ENCODE measurements around the gene SLITRK3. TPM values are rescaled to one million over a fixed set of nuclear protein-coding genes. Genes with fewer than 3 reads are reported as not detected.
"Not testable (repeated sequence)": the region's sequence is repeated elsewhere in the genome, so short reads cannot be mapped to it uniquely, and the experiment has no call there.

The SLITRK3 gene
- total RNA-seq, 2 donors from 2014 or later = not detected

DNA sequence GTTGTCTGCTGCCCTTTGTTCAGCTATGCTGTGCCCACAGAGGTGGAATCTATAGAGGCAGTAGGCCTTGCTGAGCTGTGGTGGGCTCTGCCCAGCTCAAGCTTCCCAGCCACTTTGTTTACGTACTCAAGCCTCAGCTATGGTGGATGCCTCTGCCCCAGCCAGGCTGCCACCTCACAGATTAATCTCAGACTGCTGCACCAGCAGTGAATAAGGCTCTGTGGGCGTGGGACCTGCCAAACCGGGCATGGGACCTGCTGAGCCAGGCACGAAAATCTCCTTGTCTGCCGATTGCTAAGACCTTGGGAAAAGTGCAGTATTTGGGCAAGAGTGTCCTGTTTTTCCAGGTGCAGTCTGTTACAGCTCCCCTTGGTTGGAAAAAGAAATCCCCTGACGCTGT, 26.8 kb downstream of the SLITRK3 start:
- H3K27me3 Mint-ChIP-seq = no peaks in the 10 kb centered on the region
- H3K4me3 Mint-ChIP-seq = no peak overlapping the region
- H3K9me3 ChIP-seq (ENCODE audit: control insufficient read depth, low read length, poor library complexity, severe bottlenecking) = no peaks in the 10 kb centered on the region
- H3K4me1 Mint-ChIP-seq = no peaks in the 10 kb centered on the region
- no peak for ATAC-seq
- no peak overlapping the region for H3K27ac Mint-ChIP-seq
- H3K36me3 Mint-ChIP-seq (ENCODE audit: low read depth) = no peaks in the 10 kb centered on the region
- DNase-seq = no peak

DNA sequence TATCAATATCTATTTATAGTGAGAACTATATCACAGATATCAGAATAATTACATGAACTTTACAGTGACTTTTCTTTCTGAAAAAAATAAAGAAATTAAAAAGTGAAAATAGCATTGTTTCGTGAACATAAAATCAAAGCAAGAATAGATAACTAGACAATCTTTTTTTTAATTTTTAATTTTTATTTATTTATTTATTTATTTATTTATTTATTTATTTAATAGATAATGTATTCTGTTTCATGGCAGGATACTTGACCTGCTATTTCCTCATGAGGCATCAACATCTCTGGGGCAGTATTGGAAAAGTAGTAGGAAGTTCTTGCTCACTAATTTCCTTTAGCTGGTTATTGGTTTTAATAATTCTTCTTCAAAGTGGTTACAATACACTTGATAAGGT, 33.3 kb downstream of the SLITRK3 start:
- no peaks in the 10 kb centered on the region for H3K9me3 ChIP-seq (ENCODE audit: control insufficient read depth, low read length, poor library complexity, severe bottlenecking)
- no peak for ATAC-seq
- DNase-seq = no peak
- no peaks in the 10 kb centered on the region for H3K4me1 Mint-ChIP-seq
- no peaks in the 10 kb centered on the region for H3K27me3 Mint-ChIP-seq
- no peaks in the 10 kb centered on the region for H3K36me3 Mint-ChIP-seq (ENCODE audit: low read depth)
- no peak overlapping the region for H3K27ac Mint-ChIP-seq
- no peak overlapping the region for H3K4me3 Mint-ChIP-seq

DNA sequence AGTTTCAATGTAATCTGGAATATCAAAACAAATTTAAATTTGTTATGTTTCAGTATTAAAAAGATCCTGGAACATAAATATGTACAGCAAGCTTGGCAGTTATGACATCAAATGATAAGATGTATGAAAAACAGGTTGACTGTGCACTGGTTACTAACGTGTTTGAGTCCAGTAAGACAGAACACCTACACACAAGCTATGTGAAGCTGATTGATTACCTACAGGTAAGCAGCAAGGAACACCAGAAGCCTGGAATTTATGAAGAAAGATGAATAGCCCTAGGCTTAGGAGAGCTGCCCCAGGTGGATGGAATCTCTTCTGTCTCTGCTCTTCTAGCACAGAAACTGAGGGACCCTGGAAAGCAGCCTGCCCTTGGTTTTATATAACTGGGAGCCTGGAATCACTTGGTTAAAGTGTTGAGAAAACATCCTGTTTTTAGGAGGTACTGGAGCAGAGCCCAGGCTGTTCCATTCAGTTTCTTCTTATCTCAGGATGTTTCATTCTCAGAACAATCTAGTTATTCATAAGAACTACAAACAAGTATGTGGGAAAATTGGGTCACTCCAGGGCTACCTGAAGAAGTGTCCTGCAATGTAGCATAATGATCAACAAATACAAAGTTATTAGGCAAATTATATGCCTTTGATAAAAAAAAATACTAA, 36.3 kb downstream of the SLITRK3 start:
- H3K9me3 ChIP-seq (ENCODE audit: control insufficient read depth, low read length, poor library complexity, severe bottlenecking) = no peaks in the 10 kb centered on the region
- no peak for ATAC-seq
- Mint-ChIP-seq H3K27me3 (no peaks in the 10 kb centered on the region), H3K27ac (no peak overlapping the region), H3K4me1 (no peaks in the 10 kb centered on the region), H3K36me3 (ENCODE audit: low read depth) (no peaks in the 10 kb centered on the region), H3K4me3 (no peak overlapping the region)
- no peak for DNase-seq

GRCh38 chr3:165158011-165158410, 38.2 kb downstream of the SLITRK3 start:
- no peak for DNase-seq
- Mint-ChIP-seq H3K27me3 (no peaks in the 10 kb centered on the region), H3K4me1 (no peaks in the 10 kb centered on the region), H3K4me3 (no peak overlapping the region), H3K27ac (no peak overlapping the region), H3K36me3 (ENCODE audit: low read depth) (no peaks in the 10 kb centered on the region)
- ATAC-seq = no peak
- H3K9me3 ChIP-seq (ENCODE audit: control insufficient read depth, low read length, poor library complexity, severe bottlenecking) = no peaks in the 10 kb centered on the region

DNA sequence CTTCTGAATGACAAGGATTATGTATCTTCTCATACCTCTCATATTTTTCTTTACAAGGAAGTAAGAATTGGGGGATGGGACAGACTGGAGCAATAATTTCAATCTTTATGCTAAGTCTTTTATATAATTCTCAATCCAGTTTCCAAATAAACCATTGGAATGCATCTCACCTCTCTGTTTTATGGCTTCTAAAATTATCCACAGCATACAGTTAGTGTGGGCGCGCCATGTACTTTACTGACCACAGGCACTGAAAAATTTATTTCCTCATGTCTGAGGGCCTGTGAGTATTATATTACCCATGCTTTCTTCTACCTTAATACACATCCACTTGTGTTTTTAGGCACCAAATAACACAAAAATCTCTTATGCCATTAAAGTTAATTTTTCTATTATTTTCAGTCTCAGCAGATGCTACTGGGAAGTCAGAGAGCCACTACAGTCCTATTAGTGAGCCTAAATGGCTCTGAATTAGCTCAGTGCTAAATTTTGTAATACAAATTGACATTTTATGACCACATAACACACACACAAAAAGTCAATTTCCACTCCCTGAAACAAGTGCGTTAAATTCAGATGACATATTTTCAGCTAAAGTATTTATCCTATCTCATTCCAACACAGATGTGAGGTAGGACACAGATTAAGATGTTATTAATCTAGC, 39.3 kb downstream of the SLITRK3 start:
- no peak for ATAC-seq
- Mint-ChIP-seq H3K4me3 (no peak overlapping the region), H3K4me1 (no peaks in the 10 kb centered on the region), H3K36me3 (ENCODE audit: low read depth) (no peaks in the 10 kb centered on the region), H3K27ac (no peak overlapping the region), H3K27me3 (no peaks in the 10 kb centered on the region)
- H3K9me3 ChIP-seq (ENCODE audit: control insufficient read depth, low read length, poor library complexity, severe bottlenecking) = no peaks in the 10 kb centered on the region
- DNase-seq = no peak

DNA sequence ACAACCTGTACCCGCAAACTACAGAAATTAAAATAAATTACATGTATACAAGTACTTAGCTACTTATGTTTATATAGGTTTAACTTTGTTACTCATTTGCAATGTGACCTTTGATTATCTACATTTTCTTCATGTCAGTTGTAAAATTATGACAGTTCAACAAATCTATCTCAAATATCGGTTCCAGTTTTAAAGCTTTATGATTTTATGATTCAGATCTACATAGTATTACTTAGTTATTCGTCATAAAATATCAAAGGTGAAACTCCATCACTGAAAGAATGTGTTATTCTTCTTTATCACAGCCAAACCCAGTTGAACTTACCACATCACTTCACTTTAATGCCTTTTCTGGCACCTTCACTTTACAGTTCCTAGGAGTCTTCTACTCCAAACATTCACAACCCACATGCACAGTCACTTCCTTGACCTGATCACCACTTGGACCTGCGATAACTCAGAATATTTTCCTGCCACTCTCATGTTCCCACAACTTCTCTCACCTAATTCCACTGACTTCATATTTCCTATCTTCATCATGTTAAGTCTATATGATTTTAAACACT, 47.2 kb downstream of the SLITRK3 start:
- ATAC-seq = no peak
- Mint-ChIP-seq H3K27me3 (no peaks in the 10 kb centered on the region), H3K36me3 (ENCODE audit: low read depth) (no peaks in the 10 kb centered on the region)

DNA sequence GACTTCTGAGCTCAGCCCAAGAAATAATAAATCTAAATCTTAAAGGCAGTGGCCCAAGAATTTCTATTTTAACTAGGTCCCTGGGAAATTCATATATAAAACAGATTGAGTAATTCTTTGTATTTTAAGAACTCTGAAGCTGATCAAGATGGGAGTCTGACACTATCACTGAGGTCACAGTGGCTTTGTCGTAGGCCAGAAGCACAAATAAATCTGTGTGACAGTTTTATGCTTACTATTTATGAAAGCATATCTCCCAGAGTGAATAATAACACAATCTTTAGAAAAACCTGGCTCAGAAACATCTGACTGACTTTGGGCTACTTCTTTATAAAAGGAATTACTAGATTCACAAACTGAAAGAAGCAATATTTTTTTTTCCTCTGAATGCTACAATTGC, 51.9 kb downstream of the SLITRK3 start:
- Mint-ChIP-seq H3K27ac (no peak overlapping the region), H3K27me3 (no peaks in the 10 kb centered on the region), H3K4me3 (no peak overlapping the region), H3K36me3 (ENCODE audit: low read depth) (no peaks in the 10 kb centered on the region), H3K4me1 (no peaks in the 10 kb centered on the region)
- no peak for ATAC-seq
- no peak for DNase-seq
- H3K9me3 ChIP-seq (ENCODE audit: control insufficient read depth, low read length, poor library complexity, severe bottlenecking) = no peaks in the 10 kb centered on the region

More for the DNA sequence above, 47.2 kb downstream of the SLITRK3 start:
- no peaks in the 10 kb centered on the region for H3K9me3 ChIP-seq (ENCODE audit: control insufficient read depth, low read length, poor library complexity, severe bottlenecking)
- no peak overlapping the region for H3K27ac Mint-ChIP-seq
- no peak overlapping the region for H3K4me3 Mint-ChIP-seq
- DNase-seq = no peak
- H3K4me1 Mint-ChIP-seq = no peaks in the 10 kb centered on the region

- not testable (repeated sequence) for H3K27ac Mint-ChIP-seq; H3K27me3 Mint-ChIP-seq; DNase-seq; ATAC-seq; H3K4me1 Mint-ChIP-seq; H3K36me3 Mint-ChIP-seq (ENCODE audit: low read depth); H3K9me3 ChIP-seq (ENCODE audit: control insufficient read depth, low read length, poor library complexity, severe bottlenecking); H3K4me3 Mint-ChIP-seq
Observed at GRCh38 chr3:165139918-165140317, 56.3 kb downstream of the SLITRK3 start.

Other genes starting within 250 kb of the SLITRK3 start
- gene SI, start 117.9 kb downstream of the SLITRK3 start, total RNA-seq = not detected

Data from T-helper 17 cell (primary cell).